BE2C (cell line): Measurements from ENCODE around the gene COL4A2.
A peak's percentile ranks its signal among the peaks of the same experiment; 100 is the strongest.
"Not testable (repeated sequence)": the region's sequence is repeated elsewhere in the genome, so short reads cannot be mapped to it uniquely, and the experiment has no call there.

ENCODE experiments used
- DNase-seq: peaks from one replicate; pipeline ENCODE4 v3.0.0-alpha.2; 2020
- H3K27me3 ChIP-seq: fragments of 250-450 bp; sonication (Bioruptor Pico); 2 replicates; pipeline ENCODE4 v1.5.1; 2020; ENCODE audit warnings: mild to moderate bottlenecking
- H3K36me3 ChIP-seq: fragments of 250-450 bp; sonication (Bioruptor Pico); 2 replicates; pipeline ENCODE4 v1.5.1; 2020; ENCODE audit warnings: mild to moderate bottlenecking
- H3K4me1 ChIP-seq: fragments of 250-450 bp; sonication (Bioruptor Pico); 2 replicates; pipeline ENCODE4 v1.5.1; 2020
- H3K4me3 ChIP-seq: 2 replicates; pipeline ENCODE4 v1.5.1; 2011; ENCODE audit warnings: low read depth, low read length
- H3K9me3 ChIP-seq: fragments of 250-450 bp; sonication (Bioruptor Pico); 2 replicates; pipeline ENCODE4 v1.5.1; 2020
- TF ChIP-seq, protein P1 (sequence below): IDR thresholded peaks from 2 replicates; pipeline ENCODE4 v1.5.1; 2012; ENCODE audit warnings: mild to moderate bottlenecking, low read depth, low read length

COL4A2 gene

GRCh38 chr13:110497003-110497402, 189.9 kb downstream of the COL4A2 start:
- TF ChIP-seq, protein P1, sequence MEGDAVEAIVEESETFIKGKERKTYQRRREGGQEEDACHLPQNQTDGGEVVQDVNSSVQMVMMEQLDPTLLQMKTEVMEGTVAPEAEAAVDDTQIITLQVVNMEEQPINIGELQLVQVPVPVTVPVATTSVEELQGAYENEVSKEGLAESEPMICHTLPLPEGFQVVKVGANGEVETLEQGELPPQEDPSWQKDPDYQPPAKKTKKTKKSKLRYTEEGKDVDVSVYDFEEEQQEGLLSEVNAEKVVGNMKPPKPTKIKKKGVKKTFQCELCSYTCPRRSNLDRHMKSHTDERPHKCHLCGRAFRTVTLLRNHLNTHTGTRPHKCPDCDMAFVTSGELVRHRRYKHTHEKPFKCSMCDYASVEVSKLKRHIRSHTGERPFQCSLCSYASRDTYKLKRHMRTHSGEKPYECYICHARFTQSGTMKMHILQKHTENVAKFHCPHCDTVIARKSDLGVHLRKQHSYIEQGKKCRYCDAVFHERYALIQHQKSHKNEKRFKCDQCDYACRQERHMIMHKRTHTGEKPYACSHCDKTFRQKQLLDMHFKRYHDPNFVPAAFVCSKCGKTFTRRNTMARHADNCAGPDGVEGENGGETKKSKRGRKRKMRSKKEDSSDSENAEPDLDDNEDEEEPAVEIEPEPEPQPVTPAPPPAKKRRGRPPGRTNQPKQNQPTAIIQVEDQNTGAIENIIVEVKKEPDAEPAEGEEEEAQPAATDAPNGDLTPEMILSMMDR: no peak
- DNase-seq: no peak
- H3K4me1 ChIP-seq: peaks cover 8% of the 10 kb centered on the region
- H3K4me3 ChIP-seq: no peak overlapping the region
- H3K27me3 ChIP-seq: no peaks in the 10 kb centered on the region
- no peaks in the 10 kb centered on the region for H3K36me3 ChIP-seq
- H3K9me3 ChIP-seq: no peaks in the 10 kb centered on the region

- not testable (repeated sequence) for H3K9me3 ChIP-seq, DNase-seq, H3K27me3 ChIP-seq, H3K4me1 ChIP-seq, H3K36me3 ChIP-seq, H3K4me3 ChIP-seq
Observed at GRCh38 chr13:110497896-110498295, 190.8 kb downstream of the COL4A2 start.

DNA sequence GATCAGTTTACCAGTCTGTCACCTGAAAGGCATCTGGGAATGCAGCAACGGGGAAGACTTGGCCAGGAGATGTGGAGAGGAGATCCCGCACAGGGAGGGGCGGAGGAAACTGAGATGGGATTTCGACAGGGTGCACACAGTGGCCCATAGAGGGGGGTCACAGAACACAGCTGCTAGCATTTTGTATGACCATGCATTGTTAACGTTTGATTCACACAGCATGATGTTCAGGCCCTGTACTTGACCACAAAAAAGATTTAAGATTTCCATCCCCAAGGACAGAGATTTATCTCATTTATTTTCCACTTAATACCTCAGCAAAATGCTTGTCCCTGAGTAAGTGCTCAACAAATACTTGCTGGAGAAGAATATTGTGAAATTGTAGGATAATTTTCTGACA, 191.2 kb downstream of the COL4A2 start:
- Histone ChIP-seq H3K4me1 (peaks cover 8% of the 10 kb centered on the region), H3K9me3 (no peaks in the 10 kb centered on the region), H3K27me3 (no peaks in the 10 kb centered on the region), H3K36me3 (no peaks in the 10 kb centered on the region), H3K4me3 (no peak overlapping the region)
- TF ChIP-seq, protein P1: no peak
- no peak for DNase-seq

- TF ChIP-seq, protein P1: no peak
- H3K27me3 ChIP-seq: no peaks in the 10 kb centered on the region
- H3K36me3 ChIP-seq: no peaks in the 10 kb centered on the region
- H3K9me3 ChIP-seq: no peaks in the 10 kb centered on the region
- no peak overlapping the region for H3K4me3 ChIP-seq
- peaks cover 8% of the 10 kb centered on the region for H3K4me1 ChIP-seq
- DNase-seq: no peak
Observed at GRCh38 chr13:110498765-110499164, 191.7 kb downstream of the COL4A2 start.

DNA sequence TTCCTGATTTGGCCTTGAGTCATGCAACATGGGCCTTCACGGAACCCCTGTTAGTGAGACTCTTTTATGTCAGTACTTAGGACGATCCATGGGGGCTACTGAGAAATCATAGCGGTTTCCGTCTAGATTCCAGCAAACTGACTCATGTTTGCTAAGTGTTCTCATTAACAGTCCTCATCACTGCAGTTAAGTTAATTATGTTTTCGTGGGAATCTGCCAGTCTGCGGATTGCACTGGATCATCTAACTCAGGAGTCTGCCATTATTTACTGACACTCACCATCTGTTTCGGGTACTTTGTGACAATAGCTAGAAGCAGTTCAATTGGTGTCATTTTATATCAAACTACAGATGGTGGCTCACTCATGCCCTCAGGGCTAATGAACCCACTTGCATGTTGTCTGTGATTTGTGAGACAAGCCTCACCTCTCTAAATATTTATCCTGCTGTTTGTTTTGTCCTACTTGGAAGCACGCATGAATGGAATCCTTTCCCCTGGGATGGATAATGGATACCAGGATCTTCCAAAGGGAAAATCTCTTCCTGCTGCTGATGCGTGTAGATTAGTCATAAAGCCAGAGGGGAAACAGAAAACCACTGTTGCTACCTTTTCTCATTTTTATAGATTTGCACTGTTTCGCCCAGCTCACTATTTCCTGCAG, 192.7 kb downstream of the COL4A2 start:
- peak; percentile 40 for DNase-seq

GRCh38 chr13:110500341-110500740, 193.3 kb downstream of the COL4A2 start:
- no peaks in the 10 kb centered on the region for H3K36me3 ChIP-seq
- H3K9me3 ChIP-seq: no peaks in the 10 kb centered on the region
- H3K4me3 ChIP-seq: no peak overlapping the region
- peaks cover 8% of the 10 kb centered on the region for H3K4me1 ChIP-seq
- H3K27me3 ChIP-seq: no peaks in the 10 kb centered on the region
- TF ChIP-seq, protein P1: no peak
- no peak for DNase-seq

More for the DNA sequence above, 192.7 kb downstream of the COL4A2 start:
- H3K27me3 ChIP-seq: no peaks in the 10 kb centered on the region
- H3K36me3 ChIP-seq: no peaks in the 10 kb centered on the region
- H3K9me3 ChIP-seq: no peaks in the 10 kb centered on the region
- no peak overlapping the region for H3K4me3 ChIP-seq
- H3K4me1 ChIP-seq: peaks cover 8% of the 10 kb centered on the region
- TF ChIP-seq, protein P1: no peak
